GM06990 (cell line): ENCODE results near the gene SLC49A3.
"Not testable (repeated sequence)": the region's sequence is repeated elsewhere in the genome, so short reads cannot be mapped to it uniquely, and the experiment has no call there.

Experiments used
- DNase-seq: peaks from one replicate; pipeline ENCODE4 v3.0.0-alpha.2; 2011; ENCODE audit not compliant: insufficient read length; ENCODE audit errors: extremely low read depth
- H3K27me3 ChIP-seq: replicated peaks from 2 replicates; pipeline ENCODE4 v1.6.0; 2011; ENCODE audit warnings: low read length; ENCODE audit not compliant: control insufficient read depth, insufficient read depth
- H3K36me3 ChIP-seq: 2 replicates; pipeline ENCODE4 v1.5.1; 2011; ENCODE audit warnings: low read length; ENCODE audit not compliant: control insufficient read depth, insufficient read depth
- H3K4me3 ChIP-seq: replicated peaks from 2 replicates; pipeline ENCODE4 v1.5.1; 2011; ENCODE audit warnings: low read depth, mild to moderate bottlenecking, control low read depth, low read length
- CTCF ChIP-seq: IDR thresholded peaks from 2 replicates; pipeline ENCODE4 v1.5.1; 2011; ENCODE audit warnings: low read length, control low read depth, mild to moderate bottlenecking, inconsistent platforms; ENCODE audit not compliant: insufficient read depth, poor library complexity, severe bottlenecking

SLC49A3 gene

GRCh38 chr4:673349-674091, 15.4 kb downstream of the SLC49A3 start:
- TF ChIP-seq CTCF = no peak
- no peak for DNase-seq
- Histone ChIP-seq H3K4me3 (peak overlapping the region; percentile 87), H3K36me3 (peaks cover 11% of the 10 kb centered on the region), H3K27me3 (no peaks in the 10 kb centered on the region)

GRCh38 chr4:671769-672168, 17.2 kb downstream of the SLC49A3 start:
- Histone ChIP-seq H3K36me3 (peaks cover 11% of the 10 kb centered on the region), H3K27me3 (no peaks in the 10 kb centered on the region), H3K4me3 (no peak overlapping the region)
- DNase-seq = no peak
- TF ChIP-seq CTCF = no peak

DNA sequence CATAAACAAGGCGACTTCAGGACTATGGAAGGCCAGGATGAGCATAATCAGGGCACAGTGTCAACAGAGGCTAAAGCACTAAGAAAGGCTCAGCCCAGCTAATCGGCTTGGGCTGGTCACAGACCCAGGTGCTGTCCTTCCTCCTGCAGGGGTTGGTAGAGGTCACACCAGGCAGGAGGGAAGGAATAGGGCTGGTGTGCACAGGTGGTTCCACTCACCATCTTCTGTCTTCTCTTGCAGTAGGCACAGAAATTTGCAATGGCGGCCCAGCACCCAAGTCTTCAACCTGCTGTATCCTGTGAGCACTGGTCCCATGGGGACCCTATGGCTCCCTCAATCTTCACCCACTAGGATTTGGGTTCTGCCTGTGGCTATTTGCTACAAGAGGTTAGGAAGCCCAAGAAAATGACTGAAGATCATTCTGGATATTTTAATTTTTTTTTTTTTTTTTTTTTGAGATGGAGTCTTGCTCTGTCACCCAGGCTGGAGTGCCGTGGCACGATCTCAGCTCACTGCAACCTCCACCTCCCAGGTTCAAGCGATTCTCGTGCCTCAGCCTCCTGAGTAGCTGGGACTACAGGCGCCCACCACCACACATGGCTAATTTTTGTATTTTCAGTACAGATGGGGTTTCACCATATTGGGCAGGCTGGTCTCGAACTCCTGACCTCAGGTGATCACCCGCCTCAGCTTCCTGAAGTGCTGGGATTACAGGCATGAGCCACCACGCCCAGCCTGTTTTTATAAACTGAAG, 19.0 kb downstream of the SLC49A3 start:
- H3K27me3 ChIP-seq, DNase-seq, H3K4me3 ChIP-seq: not testable (repeated sequence)
- peaks cover 11% of the 10 kb centered on the region for H3K36me3 ChIP-seq

DNA sequence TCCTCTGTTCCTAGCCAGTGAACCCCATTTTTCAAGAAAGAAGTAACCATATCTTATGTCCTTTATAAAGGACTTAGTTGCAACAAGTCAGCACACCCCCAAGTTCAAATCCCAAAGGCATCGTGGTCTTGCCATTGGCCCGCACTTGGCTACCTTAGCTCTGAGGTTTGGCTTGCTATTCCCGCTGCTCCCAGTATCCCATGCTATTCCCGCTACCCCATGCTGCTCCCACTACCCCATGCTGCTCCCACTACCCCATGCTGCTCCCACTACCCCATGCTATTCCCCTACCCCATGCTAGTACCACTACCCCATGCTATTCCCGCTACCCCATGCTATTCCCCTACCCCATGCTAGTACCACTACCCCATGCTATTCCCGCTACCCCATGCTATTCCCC, 20.7 kb downstream of the SLC49A3 start:
- not testable (repeated sequence) for H3K4me3 ChIP-seq, DNase-seq, H3K27me3 ChIP-seq
- peaks cover 11% of the 10 kb centered on the region for H3K36me3 ChIP-seq

DNA sequence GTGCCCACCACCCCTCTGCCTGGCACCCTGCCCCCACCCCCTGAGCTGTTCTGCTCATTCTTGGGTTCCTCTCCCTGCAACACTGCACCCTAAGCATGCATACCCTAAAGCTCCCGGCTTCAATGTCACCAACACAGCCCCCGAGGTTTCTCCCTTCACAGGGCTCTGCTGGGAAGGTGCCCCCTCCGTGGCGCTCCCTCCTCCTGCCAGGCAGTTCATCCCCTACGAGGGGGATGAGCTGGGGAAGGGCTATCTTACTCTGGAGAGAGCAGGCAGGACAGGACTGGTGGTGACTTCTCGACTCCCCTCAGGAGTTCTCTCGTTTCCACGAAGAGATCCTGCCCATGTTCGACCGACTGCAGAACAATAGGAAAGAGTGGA, 21.4 kb downstream of the SLC49A3 start:
- DNase-seq = no peak
- Histone ChIP-seq H3K27me3 (no peaks in the 10 kb centered on the region), H3K36me3 (peaks cover 11% of the 10 kb centered on the region), H3K4me3 (no peak overlapping the region)
- no peak for TF ChIP-seq CTCF

DNA sequence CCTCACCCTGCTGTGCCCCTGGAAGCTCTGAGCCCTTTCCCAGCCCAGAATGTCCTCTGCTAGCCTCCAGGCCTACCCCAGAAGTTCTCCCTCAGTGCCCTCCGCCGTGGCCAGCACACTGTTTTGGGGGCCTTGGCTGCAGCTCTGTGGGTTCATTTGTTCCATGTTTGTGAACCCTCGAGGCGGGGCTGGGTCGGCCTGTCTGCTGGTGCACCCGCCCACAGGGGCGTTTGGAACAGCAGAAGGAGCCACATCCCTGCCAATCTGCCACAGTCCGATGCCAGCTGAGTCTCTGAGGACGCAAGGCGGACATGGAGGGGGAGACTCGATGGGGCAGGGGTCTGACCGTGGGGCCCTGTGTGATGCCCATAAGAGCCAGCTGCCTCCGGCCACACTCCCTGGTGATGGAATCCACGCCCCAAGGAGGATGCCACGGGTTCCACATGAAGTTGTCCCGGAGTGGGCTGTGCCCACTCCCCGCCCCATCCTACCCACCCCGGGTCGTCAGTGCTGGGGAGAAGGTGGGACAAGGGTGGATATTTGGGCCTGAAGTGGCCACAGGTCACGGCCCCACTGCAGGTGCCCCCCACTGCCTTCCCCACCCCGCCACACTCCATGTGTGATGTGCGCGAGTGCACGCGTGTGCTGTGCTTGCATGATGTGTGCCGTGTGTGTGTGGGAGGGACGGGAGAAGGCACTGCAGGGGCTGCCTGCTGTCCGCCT, 22.0 kb downstream of the SLC49A3 start:
- Histone ChIP-seq H3K4me3 (no peak overlapping the region), H3K36me3 (peaks cover 6% of the 10 kb centered on the region), H3K27me3 (no peaks in the 10 kb centered on the region)
- TF ChIP-seq CTCF = no peak
- no peak for DNase-seq
